HCT116 (cell line): Measurements from ENCODE around the gene FARSA. TPM values are rescaled to one million over a fixed set of nuclear protein-coding genes. Genes with fewer than 3 reads are reported as not detected.
A peak's percentile ranks its signal among the peaks of the same experiment; 100 is the strongest.

Experiments
- ATAC-seq: fragments of 200-7000 bp; cut with Tn5 transposase; 2 replicates; pipeline ENCODE4 v1.9.1; 2020; ENCODE audit warnings: mild to moderate bottlenecking, moderate library complexity
- BruUV-seq: library from RNA; stranded (reverse); fragments of 400-500 nt; replicated peaks from 2 replicates; lab custom pipeline; 2021; lab: Mats Ljungman, UMichigan
- CTCF ChIA-PET: fragments of 300-600 bp; sonication (Branson Sonifier 250); formaldehyde crosslinking; loops from one replicate; lab custom pipeline; 2021; ENCODE audit warnings: antibody characterized with exemption; lab: Charles Lee
- POLR2A ChIA-PET: fragments of 300-600, 350-600 bp; sonication (Branson Sonifier 250); formaldehyde crosslinking; loops from one replicate; lab custom pipeline; 2021; ENCODE audit warnings: antibody characterized with exemption; lab: Charles Lee
- RAD21 ChIA-PET, 2 experiments: fragments of 300-600 bp; sonication (Branson Sonifier 250); formaldehyde crosslinking; loops; one replicate each; lab custom pipeline; 2023; ENCODE audit warnings: low total read pairs in 2 of 2; ENCODE audit not compliant: uncharacterized antibody in 2 of 2, unreplicated experiment in 2 of 2, low non-redundant PET in 1 of 2; lab: Charles Lee
- DNase-seq: peaks from one replicate; pipeline ENCODE4 v3.0.0-alpha.2; 2010; ENCODE audit warnings: low read depth, low spot score
- H2AFZ ChIP-seq: fragments of 200-600 bp; shearing (Covaris generic), sonication (generic); 2 replicates; pipeline ENCODE4 v1.6.1; 2017; ENCODE audit warnings: low read depth, mixed run types, mixed read lengths, antibody characterized with exemption, low read length; ENCODE audit not compliant: poor library complexity, severe bottlenecking
- H3K27ac ChIP-seq: 2 replicates; pipeline ENCODE4 v1.5.1; 2012; ENCODE audit warnings: low read depth, low read length
- H3K27me3 ChIP-seq: fragments of 200-600 bp; sonication (generic); 2 replicates; pipeline ENCODE4 v1.6.1; 2016; ENCODE audit warnings: mixed run types, low read length, mixed read lengths; ENCODE audit not compliant: insufficient read depth
- H3K36me3 ChIP-seq, 2 experiments: fragments of 200-500 bp in 1 of 2; fragments of 200-600 bp in 1 of 2; sonication (Bioruptor generic) in 1 of 2; sonication (generic) in 1 of 2; 2 replicates each; pipeline versions ENCODE4 v1.5.1 to v1.6.1; 2014 to 2016; ENCODE audit warnings: low read length in 2 of 2, inconsistent platforms in 1 of 2, mixed read lengths in 1 of 2, mixed run types in 1 of 2; ENCODE audit not compliant: insufficient read depth in 2 of 2, control insufficient read depth in 1 of 2
- H3K4me1 ChIP-seq, 2 experiments: fragments of 200-600 bp in 1 of 2; sonication (generic) in 1 of 2; 2 replicates each; pipeline versions ENCODE4 v1.5.1 to v1.6.1; 2012 to 2017; ENCODE audit warnings: low read length in 2 of 2, inconsistent platforms in 1 of 2, mild to moderate bottlenecking in 1 of 2, mixed read lengths in 1 of 2, mixed run types in 1 of 2, moderate library complexity in 1 of 2; ENCODE audit not compliant: insufficient read depth in 2 of 2, control insufficient read depth in 1 of 2
- H3K4me2 ChIP-seq: fragments of 200-600 bp; sonication (generic); 2 replicates; pipeline ENCODE4 v1.6.1; 2017; ENCODE audit warnings: mixed run types, low read length, mixed read lengths
- H3K4me3 ChIP-seq, 2 experiments: fragments of 200-600 bp in 1 of 2; sonication (generic) in 1 of 2; replicated peaks in 1 of 2; 2 replicates each; pipeline ENCODE4 v1.5.1; 2011 to 2016; ENCODE audit warnings: low read length in 2 of 2, control low read depth in 1 of 2, low read depth in 1 of 2, mild to moderate bottlenecking in 1 of 2, mixed read lengths in 1 of 2, mixed run types in 1 of 2
- H3K79me2 ChIP-seq: fragments of 200-600 bp; sonication (generic); 2 replicates; pipeline ENCODE4 v1.6.1; 2017; ENCODE audit warnings: mild to moderate bottlenecking, mixed run types, low read length, moderate library complexity, mixed read lengths; ENCODE audit not compliant: insufficient read depth
- H3K9ac ChIP-seq: fragments of 200-600 bp; sonication (generic); 2 replicates; pipeline ENCODE4 v1.6.1; 2016; ENCODE audit warnings: low read length, mixed read lengths
- H3K9me2 ChIP-seq: fragments of 200-600 bp; sonication (generic), shearing (Covaris generic); 2 replicates; pipeline ENCODE4 v1.6.1; 2017; ENCODE audit warnings: mixed run types, mild to moderate bottlenecking, moderate library complexity; ENCODE audit not compliant: insufficient read depth
- H3K9me3 ChIP-seq, 2 experiments: fragments of 200-500 bp in 1 of 2; fragments of 200-600 bp in 1 of 2; sonication (Bioruptor generic) in 1 of 2; sonication (generic) in 1 of 2; 2 replicates each; pipeline ENCODE4 v1.6.1; 2014 to 2017; ENCODE audit warnings: low read length in 2 of 2, mixed read lengths in 2 of 2, inconsistent platforms in 1 of 2, low read depth in 1 of 2, mild to moderate bottlenecking in 1 of 2, mixed run types in 1 of 2, moderate library complexity in 1 of 2; ENCODE audit not compliant: control insufficient read depth in 1 of 2, insufficient read depth in 1 of 2
- H4K20me1 ChIP-seq: fragments of 200-600 bp; sonication (generic), shearing (Covaris generic); 2 replicates; pipeline ENCODE4 v1.6.1; 2017; ENCODE audit warnings: mixed run types, mild to moderate bottlenecking, moderate library complexity; ENCODE audit not compliant: insufficient read depth
- ATF3 ChIP-seq: IDR thresholded peaks from 2 replicates; pipeline ENCODE4 v1.6.1; 2012
- CEBPB ChIP-seq: IDR thresholded peaks from 2 replicates; pipeline ENCODE4 v1.6.1; 2012; ENCODE audit warnings: low read depth
- ELF1 ChIP-seq: IDR thresholded peaks from 2 replicates; pipeline ENCODE4 v1.6.1; 2012; ENCODE audit warnings: low read depth, borderline replicate concordance
- EZH2 ChIP-seq: fragments of 200-600 bp; sonication (generic); IDR thresholded peaks from 2 replicates; pipeline ENCODE4 v1.6.1; 2017; ENCODE audit warnings: antibody characterized with exemption, mixed run types
- EZH2phosphoT487 ChIP-seq: fragments of 200-600 bp; IDR thresholded peaks from 2 replicates; pipeline ENCODE4 v1.6.1; 2018; ENCODE audit warnings: antibody characterized with exemption, borderline replicate concordance
- FOSL1 ChIP-seq: IDR thresholded peaks from 2 replicates; pipeline ENCODE4 v1.6.1; 2012; ENCODE audit warnings: low read depth
- POLR2AphosphoS5 ChIP-seq: IDR thresholded peaks from 2 replicates; pipeline ENCODE4 v1.6.1; 2011; ENCODE audit warnings: mild to moderate bottlenecking, low read depth, low read length, moderate library complexity
- RAD21 ChIP-seq: IDR thresholded peaks from 2 replicates; pipeline ENCODE4 v1.6.1; 2012; ENCODE audit warnings: low read depth, mild to moderate bottlenecking
- SP1 ChIP-seq: IDR thresholded peaks from 2 replicates; pipeline ENCODE4 v1.6.1; 2012; ENCODE audit warnings: low read depth
- intact Hi-C: fragments of 100-400 bp; cut with micrococcal nuclease; formaldehyde crosslinking; loops from 2 replicates; pipeline ENCODE4 v1.10.0; 2022
- total RNA-seq: library from RNA; stranded (reverse); gene quantifications from one replicate; pipeline ENCODE4 v1.2.1, GENCODE V29; 2021; ENCODE audit not compliant: unreplicated experiment
- TF ChIP-seq, protein P1 (sequence below): IDR thresholded peaks from 2 replicates; pipeline ENCODE4 v1.6.1; 2011; ENCODE audit warnings: mild to moderate bottlenecking, low read length, moderate library complexity; ENCODE audit not compliant: insufficient replicate concordance; ENCODE audit errors: extremely low read depth

The FARSA gene
- total RNA-seq, 1 experiment from 2014 or later = 129 TPM

DNA sequence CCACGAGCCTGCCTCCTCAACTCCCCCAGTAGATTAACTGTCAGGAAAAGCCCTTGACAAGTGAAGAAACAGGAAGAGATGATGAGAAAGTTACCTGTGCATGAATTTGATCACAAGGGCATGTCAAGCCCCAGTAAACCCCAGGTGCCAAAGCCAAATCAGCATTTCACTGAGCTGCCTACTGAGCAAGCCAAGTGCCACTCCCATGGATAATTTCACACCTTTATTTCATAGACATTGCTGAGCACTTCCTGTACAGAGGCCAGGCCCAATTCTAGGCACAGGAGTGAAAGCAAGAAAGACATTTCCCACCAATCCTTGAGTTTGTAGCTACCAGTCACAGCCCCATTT is 21.1 kb upstream of the FARSA start (continued):
- TF ChIP-seq SP1 (no peak), FOSL1 (no peak), EZH2 (no peak), EZH2phosphoT487 (no peak), RAD21 (no peak)

- RAD21 ChIA-PET = no interaction called here
- intact Hi-C loops = no loop called here
- no peak for ATAC-seq
- CTCF ChIA-PET = interaction anchor here (3.6 kb wide), 1 partner anchor 11 kb away, joined by 15 read pairs; no protein-coding TSS in a partner anchor
- no peak for DNase-seq
- no peak overlapping the region for H3K9ac ChIP-seq
- POLR2A ChIA-PET = interaction anchor here (0.9 to 1.7 kb wide), 2 partner anchors 11 to 39 kb away, joined by 3 to 5 read pairs; no protein-coding TSS in a partner anchor
- BruUV-seq = no TSS peak
- H3K79me2 ChIP-seq = peaks cover 63% of the 10 kb centered on the region
- H3K4me2 ChIP-seq = peak overlapping the region; percentile 86; the same call in 1 of the 2 replicates
- no peak overlapping the region for H3K4me3 ChIP-seq
- H4K20me1 ChIP-seq = no peaks in the 10 kb centered on the region; the same call in 1 of the 2 replicates
- peaks cover 9 to 29% of the 10 kb centered on the region in 2 experiments for H3K4me1 ChIP-seq
- H3K9me3 ChIP-seq = no peaks in the 10 kb centered on the region
- no peaks in the 10 kb centered on the region for H3K9me2 ChIP-seq
- peaks cover 23 to 39% of the 10 kb centered on the region in 2 experiments for H3K36me3 ChIP-seq
- H3K27me3 ChIP-seq = no peaks in the 10 kb centered on the region
- H3K27ac ChIP-seq = peak overlapping the region; percentile 34
- TF ChIP-seq ATF3 (no peak), EZH2 (no peak), POLR2AphosphoS5 (0 out of 2 replicates have a peak, but pooled peaks have one; percentile 40), ELF1 (no peak), CEBPB (no peak)
- TF ChIP-seq, protein P1, sequence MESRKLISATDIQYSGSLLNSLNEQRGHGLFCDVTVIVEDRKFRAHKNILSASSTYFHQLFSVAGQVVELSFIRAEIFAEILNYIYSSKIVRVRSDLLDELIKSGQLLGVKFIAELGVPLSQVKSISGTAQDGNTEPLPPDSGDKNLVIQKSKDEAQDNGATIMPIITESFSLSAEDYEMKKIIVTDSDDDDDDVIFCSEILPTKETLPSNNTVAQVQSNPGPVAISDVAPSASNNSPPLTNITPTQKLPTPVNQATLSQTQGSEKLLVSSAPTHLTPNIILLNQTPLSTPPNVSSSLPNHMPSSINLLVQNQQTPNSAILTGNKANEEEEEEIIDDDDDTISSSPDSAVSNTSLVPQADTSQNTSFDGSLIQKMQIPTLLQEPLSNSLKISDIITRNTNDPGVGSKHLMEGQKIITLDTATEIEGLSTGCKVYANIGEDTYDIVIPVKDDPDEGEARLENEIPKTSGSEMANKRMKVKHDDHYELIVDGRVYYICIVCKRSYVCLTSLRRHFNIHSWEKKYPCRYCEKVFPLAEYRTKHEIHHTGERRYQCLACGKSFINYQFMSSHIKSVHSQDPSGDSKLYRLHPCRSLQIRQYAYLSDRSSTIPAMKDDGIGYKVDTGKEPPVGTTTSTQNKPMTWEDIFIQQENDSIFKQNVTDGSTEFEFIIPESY = no peak
- H2AFZ ChIP-seq = no peak overlapping the region
Measured at GRCh38 chr19:12953799-12954611, 20.5 kb upstream of the FARSA start.
